ENCODE measurements around the gene EIF5.
A peak's percentile ranks its signal among the peaks of the same experiment; 100 is the strongest.
"Not testable (repeated sequence)": the region's sequence is repeated elsewhere in the genome, so short reads cannot be mapped to it uniquely, and the experiment has no call there.

EIF5 gene

DNA sequence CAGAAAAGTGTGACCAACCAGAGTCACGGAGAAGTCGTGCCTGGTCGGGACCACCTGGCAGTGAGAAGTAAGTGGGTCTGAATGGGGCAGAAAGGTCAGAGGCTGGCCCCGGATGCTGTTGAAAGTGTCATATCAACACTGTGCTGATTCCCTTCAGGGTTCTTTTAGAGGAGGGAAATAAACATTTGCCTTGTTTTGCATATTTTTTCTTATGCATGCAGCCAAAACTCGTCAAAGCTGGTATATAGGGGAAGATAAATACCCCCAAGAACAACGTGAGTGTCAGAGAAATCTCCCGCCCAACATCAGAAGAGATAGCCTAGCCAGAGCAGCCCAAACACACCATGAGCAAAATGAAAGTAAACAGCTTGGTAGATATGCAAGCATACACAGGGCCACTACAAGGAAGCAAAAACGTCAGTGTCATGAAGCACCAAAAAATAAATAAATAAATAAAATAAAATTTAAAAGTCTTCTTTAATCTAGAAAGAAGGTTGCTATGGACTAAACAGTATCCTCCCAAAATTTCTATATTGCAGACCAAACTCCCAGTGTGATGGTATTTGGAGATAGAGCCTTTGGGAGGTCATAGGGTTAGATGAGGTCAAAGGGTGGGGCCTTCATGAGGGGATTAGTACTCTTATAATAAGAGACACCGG lies 22.1 kb downstream of the EIF5 start:
- no peak for DNase-seq (ENCODE audit: insufficient read length, low spot score)
- FAIRE-seq = no peak
- TF ChIP-seq POLR2A (IDR thresholded peaks at IDR 0.05; ENCODE audit: low read depth, low read length) = no peak

DNA sequence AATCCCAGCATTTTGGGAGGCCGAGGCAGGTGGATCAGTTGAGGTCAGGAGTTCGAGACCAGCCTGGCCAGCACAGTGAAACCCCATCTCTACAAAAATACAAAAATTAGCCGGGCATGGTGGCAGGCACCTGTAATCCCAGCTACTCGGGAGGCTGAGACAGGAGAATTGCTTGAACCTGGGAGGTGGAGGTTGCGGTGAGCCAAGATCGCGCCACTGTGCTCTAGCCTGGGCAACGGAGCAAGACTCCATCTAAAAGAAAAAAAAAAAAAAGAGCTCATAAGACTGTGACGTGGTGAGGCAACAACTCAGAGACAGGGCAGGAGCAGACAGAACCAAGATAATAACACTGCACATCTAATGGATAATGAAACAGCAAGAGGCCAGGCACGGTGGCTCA lies 23.5 kb downstream of the EIF5 start:
- not testable (repeated sequence) for DNase-seq (ENCODE audit: insufficient read length, low spot score); FAIRE-seq

DNA sequence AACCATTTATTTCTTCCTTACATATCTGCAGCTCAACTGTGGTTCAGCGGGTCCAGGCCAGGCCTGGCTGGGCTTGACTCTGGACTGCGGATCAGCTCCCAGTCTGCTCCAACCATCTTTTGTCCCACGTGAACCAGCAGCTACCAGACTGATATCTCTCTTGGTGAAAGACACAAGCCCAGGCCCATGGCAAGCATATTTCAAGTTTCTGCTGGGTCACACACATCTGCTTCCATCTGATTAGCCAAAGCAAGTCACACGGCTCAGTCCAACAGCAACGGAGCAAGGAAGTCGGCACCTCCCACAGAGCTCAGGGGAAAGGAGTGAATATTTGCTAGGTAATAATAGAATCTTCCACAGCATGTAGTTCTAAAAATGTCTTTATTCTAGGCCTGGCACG lies 26.5 kb downstream of the EIF5 start:
- TF ChIP-seq POLR2A (IDR thresholded peaks at IDR 0.05; ENCODE audit: low read depth, low read length) = no peak
- DNase-seq (ENCODE audit: insufficient read length, low spot score) (no peak), FAIRE-seq (no peak)

DNA sequence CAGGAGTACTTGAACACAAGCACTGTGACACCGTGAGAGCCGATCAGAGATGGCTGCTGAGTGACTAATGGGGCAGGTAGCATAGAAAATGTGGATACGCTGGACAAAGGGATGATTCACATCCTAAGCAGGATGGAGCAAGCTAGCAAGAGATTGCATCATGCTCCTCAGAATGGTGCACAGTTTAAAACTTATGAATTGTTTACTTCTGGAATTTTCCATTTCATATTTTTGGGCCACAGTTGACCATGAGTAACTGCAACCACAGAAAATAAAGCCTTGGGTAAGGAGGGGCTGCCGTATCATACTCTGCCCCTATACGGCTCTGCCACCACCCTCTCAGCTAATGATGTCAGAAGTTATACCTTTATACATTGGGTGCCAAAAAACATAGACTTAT lies 27.8 kb downstream of the EIF5 start:
- DNase-seq (ENCODE audit: insufficient read length, low spot score) = no peak
- TF ChIP-seq POLR2A (IDR thresholded peaks at IDR 0.05; ENCODE audit: low read depth, low read length) = no peak
- peak; percentile 95 for FAIRE-seq

DNA sequence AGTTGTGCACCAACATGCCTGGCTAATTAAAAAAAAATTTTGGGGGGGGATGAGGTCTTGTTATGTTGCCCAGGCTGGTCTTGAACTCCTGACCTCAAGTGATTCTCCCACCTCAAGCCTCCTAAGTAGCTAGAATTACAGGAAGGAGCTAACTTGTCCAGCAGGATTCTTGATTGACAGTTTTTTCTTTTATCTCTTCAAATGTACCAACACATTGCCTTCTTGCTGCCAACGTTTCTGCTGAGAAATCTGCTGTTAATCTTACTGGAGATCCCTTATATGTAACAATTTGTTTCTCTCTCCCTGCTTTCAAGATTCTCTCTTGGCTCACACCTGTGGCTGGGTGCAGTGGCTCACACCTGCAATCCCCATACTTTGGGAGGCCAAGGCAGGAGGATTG lies 28.7 kb downstream of the EIF5 start:
- DNase-seq (ENCODE audit: insufficient read length, low spot score) (no peak), FAIRE-seq (no peak)
- no peak for TF ChIP-seq POLR2A (IDR thresholded peaks at IDR 0.05; ENCODE audit: low read depth, low read length)

DNA sequence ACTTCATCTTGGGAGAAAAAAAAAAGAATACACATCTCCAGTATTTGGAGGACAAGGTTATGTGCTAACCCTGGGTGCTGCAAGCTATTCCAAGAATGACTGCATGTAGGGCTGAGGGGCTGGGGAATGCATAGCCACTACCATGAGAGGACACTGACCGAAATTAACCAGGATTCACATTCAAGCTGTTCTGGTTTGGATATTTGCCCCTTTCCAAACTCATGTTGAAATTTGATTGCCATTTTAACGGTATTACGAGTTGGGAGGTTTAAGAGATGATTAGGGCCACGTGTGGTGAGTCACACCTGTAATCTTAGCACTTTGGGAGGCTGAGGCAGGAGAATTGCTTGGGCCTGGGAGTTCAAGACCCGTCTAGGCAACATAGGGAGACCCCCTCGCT lies 32.7 kb downstream of the EIF5 start:
- no peak for TF ChIP-seq POLR2A (IDR thresholded peaks at IDR 0.05; ENCODE audit: low read depth, low read length)
- FAIRE-seq = no peak
- no peak for DNase-seq (ENCODE audit: insufficient read length, low spot score)

DNA sequence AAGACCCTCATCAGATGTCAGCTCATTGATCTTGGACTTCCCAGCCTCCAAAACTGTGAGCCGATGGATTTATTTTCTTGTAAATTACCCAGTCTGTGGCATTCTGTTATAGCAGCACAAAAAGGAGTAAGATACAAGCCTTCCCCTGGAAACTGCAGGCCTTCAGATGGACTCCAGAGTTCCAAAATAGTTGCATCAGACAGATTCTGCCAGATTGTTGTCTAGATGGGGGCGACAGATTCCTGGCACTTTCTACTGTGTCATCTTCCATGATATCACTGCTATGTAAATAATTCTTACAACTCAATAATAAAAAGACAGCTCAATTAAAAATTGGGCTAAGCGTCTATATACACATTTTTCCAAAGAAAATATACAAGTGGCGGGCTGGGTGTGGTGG lies 34.0 kb downstream of the EIF5 start:
- DNase-seq (ENCODE audit: insufficient read length, low spot score) (no peak), FAIRE-seq (no peak)
- no peak for TF ChIP-seq POLR2A (IDR thresholded peaks at IDR 0.05; ENCODE audit: low read depth, low read length)

DNA sequence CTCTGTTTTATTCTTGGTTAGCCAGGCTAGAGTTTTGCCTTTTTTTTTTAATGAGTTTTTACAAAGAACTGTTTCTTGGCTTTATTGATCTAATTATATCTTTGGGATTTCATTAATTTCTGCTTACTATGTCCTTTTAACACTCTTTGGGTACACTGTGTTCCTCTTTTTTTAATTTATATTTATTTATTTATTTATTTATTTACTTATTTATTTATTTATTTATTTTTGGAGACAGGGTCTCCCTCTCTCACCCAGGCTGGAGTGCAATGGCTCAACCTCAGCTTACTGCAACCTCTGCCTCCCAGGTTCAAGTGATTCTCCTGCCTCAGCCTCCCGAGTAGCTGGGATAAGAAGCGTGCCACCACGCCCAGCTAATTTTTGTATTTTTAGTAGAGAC lies 36.0 kb downstream of the EIF5 start:
- DNase-seq (ENCODE audit: insufficient read length, low spot score) (no peak), FAIRE-seq (no peak)
- no peak for TF ChIP-seq POLR2A (IDR thresholded peaks at IDR 0.05; ENCODE audit: low read depth, low read length)

DNA sequence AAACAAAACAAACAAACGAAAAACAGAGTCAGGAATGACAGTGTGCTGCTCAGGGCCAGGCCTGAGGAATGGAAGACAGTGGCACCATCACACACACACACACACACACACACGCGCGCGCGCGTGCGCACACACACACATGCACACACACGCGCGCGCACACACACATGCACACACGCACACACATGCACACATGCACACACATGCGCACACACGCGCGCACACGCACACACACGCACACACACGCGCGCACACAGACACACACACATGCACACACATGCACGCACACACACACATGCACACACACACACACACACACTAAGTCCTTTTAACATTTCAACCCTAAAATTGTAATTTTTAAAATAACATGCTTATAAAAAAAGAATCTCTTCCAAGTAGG lies 38.0 kb downstream of the EIF5 start:
- no peak for TF ChIP-seq POLR2A (IDR thresholded peaks at IDR 0.05; ENCODE audit: low read depth, low read length)
- FAIRE-seq = no peak
- no peak for DNase-seq (ENCODE audit: insufficient read length, low spot score)

DNA sequence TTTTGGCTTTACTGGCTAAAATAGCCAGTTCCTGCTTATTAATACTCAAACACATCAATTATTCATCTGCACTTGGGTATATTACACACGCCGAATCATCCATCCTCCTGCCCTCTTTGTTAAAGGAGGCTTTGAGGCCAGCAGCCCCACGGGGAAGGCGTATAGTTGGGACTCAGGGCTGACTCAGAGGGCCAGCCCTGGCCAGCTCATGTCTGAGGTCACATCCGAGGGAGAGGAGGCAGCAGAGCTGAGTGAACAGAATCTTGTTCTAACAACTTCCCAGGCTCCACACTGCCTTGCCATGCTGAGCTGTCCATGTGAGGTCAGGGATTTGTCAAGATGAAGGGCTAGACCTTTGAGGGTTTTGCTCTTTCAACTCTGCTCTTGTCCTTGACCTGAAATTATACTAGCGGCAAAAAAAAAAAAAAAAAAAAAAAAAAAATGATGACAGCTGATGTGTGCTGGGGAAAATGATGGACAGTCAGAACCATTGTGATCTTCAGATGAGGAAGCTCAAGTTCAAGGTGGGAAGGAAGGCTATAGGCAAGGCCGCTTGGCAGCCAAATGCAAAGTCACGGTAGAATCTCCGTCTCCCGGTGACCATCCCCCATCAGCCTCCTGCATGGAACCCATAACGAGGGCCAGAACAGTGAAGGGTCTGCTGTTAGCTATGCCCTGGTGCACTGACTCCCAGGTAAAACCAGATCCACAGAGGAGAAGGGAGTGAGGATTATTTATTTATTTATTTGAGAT lies 38.7 kb downstream of the EIF5 start:
- no peak for TF ChIP-seq POLR2A (IDR thresholded peaks at IDR 0.05; ENCODE audit: low read depth, low read length)
- FAIRE-seq (peak; percentile 99), DNase-seq (ENCODE audit: insufficient read length, low spot score) (peak; percentile 90)

DNA sequence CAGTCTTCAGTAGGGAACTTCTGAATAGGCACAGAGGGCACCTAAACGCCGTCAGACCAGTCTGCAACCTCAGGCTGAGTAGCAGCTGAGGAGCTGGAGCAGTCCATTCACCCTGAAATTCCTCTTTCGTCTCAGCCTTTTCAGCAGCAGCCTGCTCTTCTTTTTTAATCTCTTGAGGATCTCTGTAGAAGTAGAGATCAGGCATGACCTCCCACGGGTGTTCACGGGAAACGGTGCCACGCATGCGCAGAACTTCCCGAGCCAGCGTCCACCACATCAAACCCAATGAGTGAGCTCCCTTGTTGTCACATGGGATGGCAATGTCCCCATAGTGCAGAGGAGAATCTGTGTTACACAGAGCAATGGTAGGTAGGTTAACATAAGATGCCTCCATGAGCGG lies 40.1 kb downstream of the EIF5 start:
- FAIRE-seq (no peak), DNase-seq (ENCODE audit: insufficient read length, low spot score) (no peak)
- TF ChIP-seq POLR2A (IDR thresholded peaks at IDR 0.05; ENCODE audit: low read depth, low read length) = no peak

DNA sequence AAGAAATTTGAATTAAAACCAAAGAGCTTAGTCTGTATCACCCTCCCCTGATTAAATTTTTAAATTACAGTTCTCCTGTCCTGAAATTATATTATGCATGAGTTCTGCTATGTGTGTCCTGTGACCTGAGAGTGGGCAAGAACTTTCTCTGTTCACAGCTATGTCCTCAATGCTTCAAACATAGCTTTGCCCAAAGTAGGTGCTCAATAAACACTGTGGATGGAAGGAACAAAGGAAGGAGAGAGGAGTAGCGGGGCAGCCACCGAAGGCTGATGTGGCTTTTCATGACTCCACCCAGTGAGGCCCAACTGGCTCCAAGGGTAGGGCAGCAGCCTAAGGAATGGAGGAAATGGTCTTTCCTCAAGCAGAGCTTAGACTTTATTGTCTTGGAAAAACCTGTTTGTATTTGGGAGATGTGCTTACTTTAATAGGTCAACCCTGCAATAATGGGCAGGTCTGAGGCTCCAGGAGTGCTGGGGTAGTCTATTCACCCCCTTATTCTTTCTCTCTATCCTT lies 43.5 kb downstream of the EIF5 start:
- TF ChIP-seq POLR2A (IDR thresholded peaks at IDR 0.05; ENCODE audit: low read depth, low read length) = no peak
- DNase-seq (ENCODE audit: insufficient read length, low spot score) = no peak
- FAIRE-seq = no peak

DNA sequence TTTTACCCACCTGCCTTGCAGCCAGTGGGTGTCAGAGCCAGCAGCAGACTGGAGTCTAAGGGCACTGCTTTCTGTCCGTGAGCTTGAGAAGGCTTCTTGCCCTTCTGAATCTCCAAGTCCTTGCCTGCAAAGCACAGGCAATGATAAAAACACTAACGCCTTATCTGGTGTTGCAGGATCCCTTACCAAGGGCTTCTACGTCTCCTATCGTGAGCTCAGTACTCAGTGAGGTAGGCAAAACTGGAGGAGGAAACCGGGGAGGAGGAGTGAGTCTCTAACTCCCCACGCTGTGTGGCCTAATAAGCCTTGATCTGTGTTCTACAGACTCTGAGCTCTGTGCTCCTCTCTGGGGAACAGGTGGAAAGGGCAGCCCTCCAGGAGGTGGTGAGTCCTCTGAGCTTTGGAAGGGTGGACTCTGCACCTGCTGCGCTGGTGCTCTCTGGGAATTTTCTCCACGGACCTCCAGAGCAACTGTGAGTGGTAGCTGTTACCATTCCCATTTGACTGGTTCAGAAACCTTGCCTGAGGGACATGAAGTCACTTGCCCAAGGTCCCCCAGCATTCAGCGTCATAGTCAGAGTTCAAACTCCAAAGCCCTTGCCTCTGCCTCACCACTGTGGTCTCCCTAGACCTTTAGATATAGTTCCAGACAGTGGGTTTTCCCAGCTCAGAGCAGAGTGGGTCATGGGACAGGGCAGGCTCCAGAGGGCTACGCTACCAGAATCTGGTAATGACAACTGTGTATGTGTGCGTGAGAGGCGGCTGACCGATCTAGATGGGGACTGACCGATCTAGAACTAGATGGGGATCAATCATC lies 44.2 kb downstream of the EIF5 start:
- DNase-seq (ENCODE audit: insufficient read length, low spot score) (no peak), FAIRE-seq (no peak)
- no peak for TF ChIP-seq POLR2A (IDR thresholded peaks at IDR 0.05; ENCODE audit: low read depth, low read length)

DNA sequence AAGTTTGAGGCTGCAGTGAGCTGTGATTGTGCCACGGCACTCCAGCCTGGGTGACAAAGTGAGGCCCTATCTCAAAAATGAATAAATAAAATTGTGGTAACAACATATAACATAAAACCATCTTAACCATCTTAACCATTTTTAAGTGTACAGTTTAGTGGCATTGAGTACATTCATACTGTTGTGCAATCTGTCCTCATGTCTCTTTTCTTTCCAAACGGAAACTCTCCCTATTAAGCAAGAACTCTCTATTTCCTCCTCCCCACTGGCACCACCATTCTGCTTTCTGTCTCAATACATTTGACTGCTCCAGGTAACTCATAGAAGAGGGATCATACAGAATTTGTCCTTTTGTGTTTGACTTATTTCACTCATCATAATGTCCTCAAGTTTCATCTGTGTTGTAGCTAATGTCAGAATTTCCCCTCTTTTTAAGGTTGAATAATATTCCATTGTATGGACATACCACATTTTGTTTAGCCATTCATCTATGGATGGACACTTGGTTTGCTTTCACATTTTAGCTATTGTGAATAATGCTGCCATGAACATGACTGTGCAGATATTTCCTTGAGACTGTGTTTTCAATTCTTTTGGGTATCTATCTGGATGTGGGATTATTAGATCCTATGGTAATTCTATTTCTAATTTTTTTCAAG lies 46.8 kb downstream of the EIF5 start:
- FAIRE-seq (no peak), DNase-seq (ENCODE audit: insufficient read length, low spot score) (no peak)
- no peak for TF ChIP-seq POLR2A (IDR thresholded peaks at IDR 0.05; ENCODE audit: low read depth, low read length)
